Measurements from ENCODE around the gene MAP2K7.

DNA sequence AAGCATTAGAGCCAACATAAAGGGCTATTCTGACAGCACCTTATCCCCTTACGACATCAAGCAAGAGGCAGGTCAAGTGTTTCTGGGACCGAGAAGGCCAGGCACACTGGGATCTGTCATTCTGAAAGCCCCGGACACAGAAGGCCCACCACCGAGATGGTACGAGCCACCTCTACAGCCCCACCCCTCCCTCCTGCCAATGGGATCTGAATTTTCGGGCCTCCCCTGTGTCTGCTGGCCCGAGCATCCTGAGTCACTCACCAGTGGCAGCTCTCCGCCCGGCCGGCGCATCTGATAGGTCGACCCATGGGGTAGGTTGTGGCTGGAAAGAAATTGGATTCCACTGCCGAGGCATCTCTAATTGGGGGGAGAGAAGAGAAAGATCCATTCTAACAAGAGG, 37.2 kb downstream of the MAP2K7 start:
- TF ChIP-seq EP300 (IDR thresholded peaks at IDR 0.05) (no peak), CTCF (IDR thresholded peaks at IDR 0.05) (no peak), POLR2A (IDR thresholded peaks at IDR 0.05) (no peak), POLR2AphosphoS5 (IDR thresholded peaks at IDR 0.05) (no peak)

Measured in gastroesophageal sphincter (tissue), 3 donors.